ENCODE results near the gene SLC25A21.

- TF ChIP-seq CTCF (IDR thresholded peaks at IDR 0.05) (no peak), EZH2 (IDR thresholded peaks at IDR 0.05) (no peak)
These were observed 506.5 kb downstream of the SLC25A21 start for GRCh38 chr14:36665887-36666415.
